Transverse colon (tissue), 4 donors: ENCODE results near the gene SNX5.

Experiments
- CTCF ChIP-seq, 5 experiments: fragments of 200-600 bp in 3 of 5; fragments of 450-650 bp in 2 of 5; sonication (generic) in 3 of 5; IDR thresholded peaks; 1 replicate in 2 of 5; 2 replicates in 3 of 5; pipeline ENCODE4 v1.5.1; 2016 to 2017; ENCODE audit warnings: antibody characterized with exemption in 5 of 5, inconsistent platforms in 3 of 5, mild to moderate bottlenecking in 2 of 5, moderate library complexity in 1 of 5
- POLR2A ChIP-seq: fragments of 450-650 bp; IDR thresholded peaks from one replicate; pipeline ENCODE4 v1.6.1; 2016; ENCODE audit warnings: antibody characterized with exemption, mild to moderate bottlenecking, moderate library complexity
- POLR2AphosphoS5 ChIP-seq, 3 donors: sonication (generic); formaldehyde crosslinking; IDR thresholded peaks; one replicate each; pipeline ENCODE4 v1.6.1; 2016; ENCODE audit warnings: antibody characterized with exemption in 3 of 3

- TF ChIP-seq POLR2A (no peak), CTCF (IDR thresholded peaks at IDR 0.05) (no peak), POLR2AphosphoS5 (IDR thresholded peaks at IDR 0.05) (no peak)
These were observed 25.0 kb upstream of the SNX5 start for GRCh38 chr20:17993546-17993945.
